Right kidney (tissue), 1 donor: ENCODE results near the gene OR6C2.
"Not testable (repeated sequence)": the region's sequence is repeated elsewhere in the genome, so short reads cannot be mapped to it uniquely, and the experiment has no call there.

Experiments used
- DNase-seq: peaks from one replicate; pipeline ENCODE4 v3.0.0-alpha.2; 2016

The OR6C2 gene

GRCh38 chr12:55472264-55472663, 28.4 kb downstream of the OR6C2 start:
- DNase-seq, result no peak

DNA sequence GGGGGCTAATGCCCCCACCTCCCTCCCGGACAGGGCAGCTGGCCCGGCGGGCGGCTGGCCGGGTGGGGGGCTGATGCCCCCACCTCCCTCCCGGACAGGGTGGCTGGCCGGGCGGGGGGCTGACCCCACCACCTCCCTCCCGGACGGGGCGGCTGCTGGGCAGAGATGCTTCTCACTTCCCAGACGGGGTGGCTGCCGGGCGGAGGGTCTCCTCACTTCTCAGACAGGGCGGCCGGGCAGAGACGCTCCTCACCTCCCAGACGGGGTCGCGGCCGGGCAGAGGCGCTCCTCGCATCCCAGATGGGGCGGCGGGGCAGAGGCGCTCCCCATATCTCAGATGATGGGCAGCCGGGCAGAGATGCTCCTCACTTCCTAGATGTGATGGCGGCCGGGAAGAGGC, 35.3 kb downstream of the OR6C2 start:
- DNase-seq, result not testable (repeated sequence)

DNA sequence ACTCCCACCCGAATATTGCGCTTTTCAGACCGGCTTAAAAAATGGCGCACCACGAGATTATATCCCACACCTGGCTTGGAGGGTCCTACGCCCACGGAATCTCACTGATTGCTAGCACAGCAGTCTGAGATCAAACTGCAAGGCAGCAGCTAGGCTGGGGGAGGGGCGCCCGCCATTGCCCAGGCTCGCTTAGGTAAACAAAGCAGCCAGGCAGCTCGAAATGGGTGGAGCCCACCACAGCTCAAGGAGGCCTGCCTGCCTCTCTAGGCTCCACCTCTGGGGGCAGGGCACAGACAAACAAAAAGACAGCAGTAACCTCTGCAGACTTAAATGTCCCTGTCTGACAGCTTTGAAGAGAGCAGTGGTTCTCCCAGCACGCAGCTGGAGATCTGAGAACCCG, 40.4 kb downstream of the OR6C2 start:
- not testable (repeated sequence) for DNase-seq

DNA sequence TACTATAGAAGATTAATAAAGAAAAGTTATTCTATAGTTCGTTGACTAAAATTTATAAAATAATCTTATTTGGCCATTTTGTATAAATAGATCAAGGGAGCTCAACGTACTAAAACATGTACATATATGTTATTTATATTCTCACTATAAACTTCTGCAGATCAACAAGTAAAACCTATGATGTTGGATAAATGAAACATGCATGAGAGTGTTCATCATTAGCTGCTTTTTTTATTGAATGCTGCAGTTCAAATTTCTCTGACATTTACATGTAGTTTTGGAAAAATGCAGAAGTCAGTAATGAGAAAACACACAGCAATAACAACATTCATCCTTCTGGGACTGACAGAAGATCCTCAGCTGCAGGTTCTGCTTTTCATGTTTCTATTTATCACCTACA, 48.2 kb downstream of the OR6C2 start, which contains the start of gene OR6C68:
TSS of gene OR6C68 (plus strand) at position 301 of the 400 bp plus-strand sequence. CDS start at position 301, 0 bp downstream.
- no peak for DNase-seq

GRCh38 chr12:55495490-55495889, 51.6 kb downstream of the OR6C2 start:
- DNase-seq, result no peak

GRCh38 chr12:55499231-55499630, 55.4 kb downstream of the OR6C2 start:
- no peak for DNase-seq

DNA sequence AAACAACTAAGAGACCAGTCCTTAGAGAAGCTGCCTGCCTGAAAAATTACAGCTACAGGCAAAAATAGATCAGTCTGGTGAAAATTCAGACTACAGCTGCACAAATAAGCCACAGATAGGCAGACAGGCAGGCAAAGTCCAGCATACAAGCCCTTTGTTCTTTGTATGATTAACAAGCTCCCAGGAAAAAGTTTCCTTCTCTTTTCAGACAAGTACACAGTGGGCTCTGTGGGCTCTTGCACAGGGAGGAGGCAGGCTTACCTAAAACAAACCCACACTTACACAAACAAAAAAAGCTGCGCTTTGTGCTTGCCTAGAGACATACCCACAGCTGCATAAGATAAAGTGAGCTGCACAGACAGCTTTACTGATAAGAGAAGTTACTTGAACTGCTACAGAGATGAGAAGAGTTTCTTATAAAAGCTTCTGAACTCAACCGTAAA, 56.0 kb downstream of the OR6C2 start:
- peak; percentile 28 for DNase-seq

DNA sequence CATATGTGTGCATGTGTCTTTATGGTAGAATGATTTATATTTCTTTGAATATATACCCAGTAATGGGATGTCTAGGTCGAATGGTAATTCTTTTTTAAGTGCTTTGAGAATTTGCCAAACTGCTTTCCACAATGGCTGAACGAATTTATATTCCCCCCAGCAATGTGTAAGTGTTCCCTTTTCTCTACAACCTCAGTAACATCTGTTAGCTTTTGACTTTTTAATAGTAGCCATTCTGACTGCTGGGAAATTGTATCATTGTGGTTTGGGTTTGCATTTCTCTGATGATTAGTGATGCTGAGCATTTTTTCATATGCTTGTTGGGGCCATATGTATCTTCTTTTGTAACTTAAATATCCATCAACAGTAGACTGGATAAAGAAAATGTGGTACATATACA, 57.7 kb downstream of the OR6C2 start:
- DNase-seq, result no peak
